Immature natural killer cell (primary cell): ENCODE data around the gene CD7. TPM values are rescaled to one million over a fixed set of nuclear protein-coding genes. Genes with fewer than 3 reads are reported as not detected.

Source experiments
- DNase-seq, 3 donors: peaks; one replicate each; pipeline ENCODE4 v3.0.0; 2022; ENCODE audit warnings: mixed read lengths in 1 of 3
- H3K27ac Mint-ChIP-seq, 6 donors: one replicate each; pipeline ENCODE4 v1.8.0; 2020; ENCODE audit warnings: mixed read lengths in 6 of 6, mild to moderate bottlenecking in 5 of 6, inconsistent platforms in 4 of 6, moderate library complexity in 3 of 6
- H3K27me3 Mint-ChIP-seq, 3 donors: one replicate each; pipeline ENCODE4 v1.8.0; 2020 to 2021; ENCODE audit warnings: low read depth in 3 of 3, mild to moderate bottlenecking in 3 of 3, mixed read lengths in 3 of 3, moderate library complexity in 3 of 3, inconsistent platforms in 1 of 3
- H3K36me3 Mint-ChIP-seq, 3 donors: one replicate each; pipeline ENCODE4 v1.8.0; 2020; ENCODE audit warnings: mixed read lengths in 3 of 3, inconsistent platforms in 2 of 3, mild to moderate bottlenecking in 2 of 3
- H3K4me1 Mint-ChIP-seq, 2 donors: one replicate each; pipeline ENCODE4 v1.8.0; 2020; ENCODE audit warnings: inconsistent platforms in 2 of 2, mild to moderate bottlenecking in 2 of 2, mixed read lengths in 2 of 2, moderate library complexity in 1 of 2
- H3K4me3 Mint-ChIP-seq, 5 donors: one replicate each; pipeline ENCODE4 v1.8.0; 2020; ENCODE audit warnings: mild to moderate bottlenecking in 5 of 5, mixed read lengths in 5 of 5, inconsistent platforms in 3 of 5, moderate library complexity in 3 of 5
- H3K9me3 Mint-ChIP-seq, 6 donors: one replicate each; pipeline ENCODE4 v1.8.0; 2020; ENCODE audit warnings: mild to moderate bottlenecking in 6 of 6, mixed read lengths in 6 of 6, inconsistent platforms in 4 of 6, moderate library complexity in 3 of 6
- polyA plus RNA-seq, 3 donors: library from polyadenylated mRNA; unstranded; fragments of 300-500 nt; fragmentation: Illumina TruSeq; gene quantifications; one replicate each; pipeline ENCODE4 v1.2.3, GENCODE V29; 2021

Gene CD7
- polyA plus RNA-seq, 3 donors from 2014 or later = 278 to 589 (median 370) TPM

GRCh38 chr17:82328994-82329507 lies 11.6 kb upstream of the CD7 start:
- peaks cover 4 to 8% of the 10 kb centered on the region in 2 donors for H3K4me1 Mint-ChIP-seq
- H3K9me3 Mint-ChIP-seq = no peaks in the 10 kb centered on the region
- peaks cover 0 to 4% (median 3%) of the 10 kb centered on the region in 3 donors for H3K27me3 Mint-ChIP-seq
- no peak overlapping the region for H3K27ac Mint-ChIP-seq
- no peak for DNase-seq
- H3K36me3 Mint-ChIP-seq = no peaks in the 10 kb centered on the region
- no peak overlapping the region for H3K4me3 Mint-ChIP-seq

GRCh38 chr17:82328141-82328993 lies 11.0 kb upstream of the CD7 start:
- DNase-seq = no peak
- Mint-ChIP-seq H3K36me3 (no peaks in the 10 kb centered on the region), H3K4me3 (no peak overlapping the region), H3K27me3 (peaks cover 0 to 4% (median 3%) of the 10 kb centered on the region in 3 donors), H3K27ac (no peak overlapping the region), H3K4me1 (peaks cover 4 to 8% of the 10 kb centered on the region in 2 donors), H3K9me3 (no peaks in the 10 kb centered on the region)

- no peaks in the 10 kb centered on the region for H3K36me3 Mint-ChIP-seq
- H3K9me3 Mint-ChIP-seq = no peaks in the 10 kb centered on the region
- no peak for DNase-seq
- no peak overlapping the region for H3K4me3 Mint-ChIP-seq
- H3K27ac Mint-ChIP-seq = no peak overlapping the region
- H3K27me3 Mint-ChIP-seq = peaks cover 0 to 4% (median 3%) of the 10 kb centered on the region in 3 donors
- H3K4me1 Mint-ChIP-seq = peaks cover 1 to 3% of the 10 kb centered on the region in 2 donors
Measured at GRCh38 chr17:82327757-82328140, 10.3 kb upstream of the CD7 start.

- Mint-ChIP-seq H3K4me3 (no peak overlapping the region), H3K27me3 (peaks cover 0 to 4% (median 3%) of the 10 kb centered on the region in 3 donors), H3K36me3 (no peaks in the 10 kb centered on the region), H3K9me3 (no peaks in the 10 kb centered on the region), H3K4me1 (no peaks in the 10 kb centered on the region), H3K27ac (no peak overlapping the region)
- DNase-seq = no peak
Measured at GRCh38 chr17:82327289-82327688, 9.9 kb upstream of the CD7 start.

- no peak overlapping the region for H3K27ac Mint-ChIP-seq
- H3K36me3 Mint-ChIP-seq = no peaks in the 10 kb centered on the region
- H3K27me3 Mint-ChIP-seq = peaks cover 0 to 6% (median 4%) of the 10 kb centered on the region in 3 donors
- DNase-seq = no peak
- no peak overlapping the region for H3K4me3 Mint-ChIP-seq
- H3K4me1 Mint-ChIP-seq = peaks cover 5 to 6% of the 10 kb centered on the region in 2 donors
- no peaks in the 10 kb centered on the region for H3K9me3 Mint-ChIP-seq
Measured at GRCh38 chr17:82325286-82326180, 8.1 kb upstream of the CD7 start.

GRCh38 chr17:82324566-82325285 lies 7.3 kb upstream of the CD7 start:
- H3K36me3 Mint-ChIP-seq = no peaks in the 10 kb centered on the region
- H3K27me3 Mint-ChIP-seq = peaks cover 0 to 6% (median 4%) of the 10 kb centered on the region in 3 donors
- peak overlapping the region in 1 of 6 donors; percentile 61 for H3K27ac Mint-ChIP-seq
- peaks cover 5 to 6% of the 10 kb centered on the region in 2 donors for H3K4me1 Mint-ChIP-seq
- no peaks in the 10 kb centered on the region for H3K9me3 Mint-ChIP-seq
- no peak for DNase-seq
- H3K4me3 Mint-ChIP-seq = no peak overlapping the region

GRCh38 chr17:82323514-82324234 lies 6.3 kb upstream of the CD7 start:
- DNase-seq = no peak
- H3K9me3 Mint-ChIP-seq = no peaks in the 10 kb centered on the region

GRCh38 chr17:82322526-82323453 lies 5.4 kb upstream of the CD7 start:
- peaks cover 5 to 6% of the 10 kb centered on the region in 2 donors for H3K4me1 Mint-ChIP-seq
- H3K4me3 Mint-ChIP-seq = no peak overlapping the region
- no peak for DNase-seq
- no peaks in the 10 kb centered on the region for H3K9me3 Mint-ChIP-seq
- H3K36me3 Mint-ChIP-seq = no peaks in the 10 kb centered on the region
- peaks cover 0 to 4% (median 4%) of the 10 kb centered on the region in 3 donors for H3K27me3 Mint-ChIP-seq
- no peak overlapping the region for H3K27ac Mint-ChIP-seq

More at GRCh38 chr17:82323514-82324234, 6.3 kb upstream of the CD7 start:
- H3K36me3 Mint-ChIP-seq = no peaks in the 10 kb centered on the region
- H3K27ac Mint-ChIP-seq = no peak overlapping the region
- H3K4me3 Mint-ChIP-seq = no peak overlapping the region
- H3K4me1 Mint-ChIP-seq = peaks cover 5 to 6% of the 10 kb centered on the region in 2 donors
- peaks cover 0 to 4% (median 4%) of the 10 kb centered on the region in 3 donors for H3K27me3 Mint-ChIP-seq

- no peak overlapping the region for H3K27ac Mint-ChIP-seq
- peaks cover 0 to 8% (median 4%) of the 10 kb centered on the region in 3 donors for H3K27me3 Mint-ChIP-seq
- H3K4me3 Mint-ChIP-seq = no peak overlapping the region
- peaks cover 5 to 6% of the 10 kb centered on the region in 2 donors for H3K4me1 Mint-ChIP-seq
- H3K9me3 Mint-ChIP-seq = no peaks in the 10 kb centered on the region
- H3K36me3 Mint-ChIP-seq = no peaks in the 10 kb centered on the region
- DNase-seq = no peak
Measured at GRCh38 chr17:82321947-82322466, 4.6 kb upstream of the CD7 start.

GRCh38 chr17:82320956-82321927 lies 3.8 kb upstream of the CD7 start:
- Mint-ChIP-seq H3K4me3 (peak overlapping the region in 4 of 5 donors; percentile 56 to 67 (median 65)), H3K4me1 (peaks cover 6 to 12% of the 10 kb centered on the region in 2 donors), H3K27me3 (peaks cover 0 to 14% (median 4%) of the 10 kb centered on the region in 3 donors), H3K27ac (peak overlapping the region in 5 of 6 donors; percentile 82 to 90 (median 88)), H3K36me3 (no peaks in the 10 kb centered on the region), H3K9me3 (no peaks in the 10 kb centered on the region)
- peak; percentile 69 to 72 (median 72) for DNase-seq
